Epithelial cell of proximal tubule (primary cell): ENCODE measurements around the gene BCKDHB. TPM values are rescaled to one million over a fixed set of nuclear protein-coding genes. Genes with fewer than 3 reads are reported as not detected.

ENCODE experiments used
- DNase-seq: peaks from one replicate; pipeline ENCODE4 v3.0.0-alpha.2; 2011; ENCODE audit warnings: low read depth
- H3K4me3 ChIP-seq: 2 replicates; pipeline ENCODE4 v1.5.1; 2011; ENCODE audit warnings: low read depth, mild to moderate bottlenecking, low read length
- CTCF ChIP-seq: conservative IDR thresholded peaks from 2 replicates; pipeline ENCODE4 v1.5.1; 2012; ENCODE audit warnings: low read depth, mild to moderate bottlenecking, low read length
- total RNA-seq: library from RNA; depleted of rRNA; stranded (reverse); fragments of >200 nt; gene quantifications from 2 replicates; pipeline ENCODE4 v1.2.3, GENCODE V29; 2015

BCKDHB gene
- total RNA-seq, 1 donor from 2014 or later, result 11.9 TPM

GRCh38 chr6:80314531-80314930, 208.1 kb downstream of the BCKDHB start:
- no peak for DNase-seq
- no peak overlapping the region for H3K4me3 ChIP-seq
- TF ChIP-seq CTCF, result no peak

DNA sequence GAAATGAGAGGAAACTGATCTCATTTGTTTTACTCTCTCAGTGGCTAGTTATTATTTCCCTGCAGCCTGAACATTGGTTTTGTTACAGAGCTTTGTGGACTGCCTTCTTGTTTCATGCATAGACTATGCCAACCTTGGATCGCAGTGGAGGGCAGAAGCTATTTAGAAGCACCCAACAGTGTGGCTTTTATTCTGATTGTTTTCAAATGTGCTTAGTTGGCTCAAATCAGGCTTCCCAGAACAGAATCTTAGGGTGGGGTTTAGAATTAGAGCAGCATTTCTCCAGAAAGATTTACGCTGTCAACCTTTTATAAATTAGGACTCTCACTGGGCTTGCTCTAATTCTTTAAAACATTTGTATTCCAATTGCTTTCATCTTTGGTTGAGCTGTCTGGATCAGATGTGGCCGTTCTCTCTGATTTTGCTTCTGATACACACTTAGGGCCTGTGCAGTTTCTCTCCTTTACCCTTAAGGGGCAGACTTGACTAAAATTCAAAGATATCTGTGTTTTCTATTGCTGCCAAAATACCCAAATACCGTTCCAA, 210.3 kb downstream of the BCKDHB start:
- no peak for DNase-seq
- TF ChIP-seq CTCF, result no peak
- H3K4me3 ChIP-seq, result no peak overlapping the region

DNA sequence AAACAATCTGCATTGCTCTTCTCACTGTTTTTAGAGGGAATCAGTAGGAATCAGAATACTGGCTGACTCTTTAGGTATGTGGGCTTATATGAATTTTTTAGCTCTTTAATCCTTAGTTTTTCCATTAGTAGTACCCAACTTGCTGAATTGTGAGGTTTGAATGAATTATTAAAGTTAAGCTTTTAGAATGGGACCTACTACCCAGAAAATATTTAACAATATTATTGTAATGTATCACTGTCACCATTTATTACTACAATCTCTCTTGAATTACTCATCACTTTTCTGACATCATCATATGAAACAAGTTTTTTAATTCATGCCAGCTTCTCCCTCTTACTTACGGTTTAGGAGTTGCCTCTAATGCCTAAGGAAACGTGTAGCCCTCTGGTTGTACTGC, 212.7 kb downstream of the BCKDHB start:
- TF ChIP-seq CTCF, result no peak
- no peak overlapping the region for H3K4me3 ChIP-seq
- DNase-seq, result no peak

- TF ChIP-seq CTCF, result no peak
- H3K4me3 ChIP-seq, result no peak overlapping the region
- DNase-seq, result no peak
Measured at GRCh38 chr6:80321011-80321410, 214.5 kb downstream of the BCKDHB start.

- TF ChIP-seq CTCF, result no peak
- no peak overlapping the region for H3K4me3 ChIP-seq
- DNase-seq, result no peak
Measured at GRCh38 chr6:80325742-80326141, 219.3 kb downstream of the BCKDHB start.

GRCh38 chr6:80328652-80329051, 222.2 kb downstream of the BCKDHB start:
- no peak for TF ChIP-seq CTCF
- no peak for DNase-seq
- no peak overlapping the region for H3K4me3 ChIP-seq

DNA sequence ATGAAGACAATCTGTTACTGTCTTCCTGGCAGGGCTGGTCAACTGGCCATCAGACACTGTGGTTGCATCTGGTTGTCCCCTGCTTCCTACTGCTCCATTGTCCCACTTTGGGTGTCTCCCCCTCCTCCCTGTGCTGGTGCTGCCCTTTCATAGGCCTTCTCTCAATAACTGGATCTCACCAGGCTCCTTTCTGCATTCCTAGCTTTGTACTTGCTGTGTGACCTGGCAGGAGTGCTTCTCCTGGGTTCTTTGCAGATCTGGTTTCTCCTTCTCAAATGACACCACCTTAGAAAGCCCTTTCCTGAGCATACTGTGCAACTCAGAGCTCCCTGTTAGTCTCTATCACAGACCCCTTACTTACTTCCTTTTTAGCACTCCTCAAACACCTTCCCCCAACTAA, 223.0 kb downstream of the BCKDHB start:
- TF ChIP-seq CTCF, result no peak
- H3K4me3 ChIP-seq, result no peak overlapping the region
- DNase-seq, result no peak
